RPMI8226 (cell line): Measurements from ENCODE around the gene SOSTDC1.
"Not testable (repeated sequence)": the region's sequence is repeated elsewhere in the genome, so short reads cannot be mapped to it uniquely, and the experiment has no call there.

Experiments
- DNase-seq: peaks from one replicate; pipeline ENCODE4 v3.0.0-alpha.2; 2015

SOSTDC1 gene, protein sequence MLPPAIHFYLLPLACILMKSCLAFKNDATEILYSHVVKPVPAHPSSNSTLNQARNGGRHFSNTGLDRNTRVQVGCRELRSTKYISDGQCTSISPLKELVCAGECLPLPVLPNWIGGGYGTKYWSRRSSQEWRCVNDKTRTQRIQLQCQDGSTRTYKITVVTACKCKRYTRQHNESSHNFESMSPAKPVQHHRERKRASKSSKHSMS

GRCh38 chr7:16465469-16466361 lies at the start of gene SOSTDC1:
Gene SOSTDC1 (minus strand): TSS chr7:16465738. CDS start chr7:16465668, 70 bp downstream.
- DNase-seq: no peak

DNA sequence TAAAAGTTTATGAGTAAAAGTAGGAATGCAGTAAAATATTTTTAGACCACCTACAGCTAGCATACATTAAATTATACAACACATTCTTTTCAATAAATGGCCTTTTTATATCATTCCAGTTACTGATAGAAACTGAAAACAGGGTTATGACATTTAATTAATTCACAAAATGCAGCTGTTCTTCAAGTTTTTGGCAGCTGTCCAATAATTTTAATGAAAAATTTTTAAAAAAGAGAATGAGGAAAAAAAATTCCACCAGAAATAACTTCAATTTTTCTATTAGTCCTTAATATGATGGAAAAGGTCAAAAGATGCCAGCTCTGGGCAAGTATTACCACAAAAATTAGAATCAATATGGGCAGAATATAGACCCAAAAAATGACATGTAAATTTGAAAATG lies 49.2 kb upstream of the SOSTDC1 start:
- no peak for DNase-seq

- DNase-seq: no peak
Observed at GRCh38 chr7:16514271-16514670, 48.7 kb upstream of the SOSTDC1 start.

DNA sequence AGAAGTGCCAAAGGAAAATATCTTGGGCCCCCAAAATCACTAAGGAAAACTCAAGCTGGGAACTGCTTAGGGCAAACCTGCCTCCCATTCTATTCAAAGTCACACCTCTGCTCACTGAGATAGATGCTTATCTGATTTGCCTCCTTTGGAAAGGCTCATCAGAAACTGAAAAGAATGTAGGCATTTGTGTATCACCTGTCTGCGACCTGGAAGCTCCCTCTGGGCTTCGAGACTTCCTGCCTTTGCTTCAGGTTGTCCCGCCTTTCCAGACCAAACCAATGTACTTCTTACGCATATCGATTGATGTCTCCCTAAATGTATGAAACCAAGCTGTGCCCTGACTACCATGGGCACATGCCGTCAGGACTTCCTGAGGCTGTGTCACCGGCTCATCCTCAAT lies 46.6 kb upstream of the SOSTDC1 start:
- no peak for DNase-seq

DNA sequence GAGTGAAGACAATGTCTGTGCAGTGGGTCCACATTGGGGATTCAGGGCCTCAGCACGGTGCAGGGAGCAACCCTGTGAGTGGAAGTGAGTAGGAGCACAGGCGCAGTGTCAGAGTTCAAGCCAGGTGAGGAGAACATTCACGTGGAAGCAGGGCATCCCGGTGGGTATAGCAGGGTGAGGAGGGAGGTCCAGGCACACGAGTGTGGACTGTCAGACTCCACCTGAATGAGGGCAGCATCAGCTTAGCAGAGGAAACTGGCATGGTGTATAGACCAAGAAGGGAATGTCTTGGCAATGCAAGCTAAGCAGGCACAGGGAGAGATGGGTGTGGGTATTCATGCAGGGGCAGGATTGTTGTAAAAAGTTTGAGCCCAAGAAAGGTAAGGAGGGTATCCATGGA lies 45.8 kb upstream of the SOSTDC1 start:
- no peak for DNase-seq

DNA sequence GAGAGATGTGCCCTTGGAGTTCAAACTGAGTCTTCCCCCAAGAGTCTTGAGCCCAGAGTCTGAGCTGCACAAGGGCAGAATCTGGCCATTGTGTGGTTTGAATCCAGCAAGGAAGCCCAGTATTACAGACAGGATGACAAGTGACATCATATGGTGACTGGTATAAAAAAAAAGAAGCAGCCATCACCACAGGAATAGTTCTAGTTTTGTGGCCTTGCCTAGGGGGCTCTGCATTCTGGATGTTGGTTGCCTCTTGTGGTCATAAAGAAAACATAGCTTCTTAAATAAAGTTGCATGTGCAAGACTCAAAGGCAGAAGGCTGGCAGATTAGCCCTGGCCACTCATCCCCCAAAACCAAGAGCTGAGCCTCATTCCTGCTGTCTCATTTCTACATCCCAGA lies 44.3 kb upstream of the SOSTDC1 start:
- DNase-seq: no peak

GRCh38 chr7:16506422-16506821 lies 40.9 kb upstream of the SOSTDC1 start:
- DNase-seq: not testable (repeated sequence)

DNA sequence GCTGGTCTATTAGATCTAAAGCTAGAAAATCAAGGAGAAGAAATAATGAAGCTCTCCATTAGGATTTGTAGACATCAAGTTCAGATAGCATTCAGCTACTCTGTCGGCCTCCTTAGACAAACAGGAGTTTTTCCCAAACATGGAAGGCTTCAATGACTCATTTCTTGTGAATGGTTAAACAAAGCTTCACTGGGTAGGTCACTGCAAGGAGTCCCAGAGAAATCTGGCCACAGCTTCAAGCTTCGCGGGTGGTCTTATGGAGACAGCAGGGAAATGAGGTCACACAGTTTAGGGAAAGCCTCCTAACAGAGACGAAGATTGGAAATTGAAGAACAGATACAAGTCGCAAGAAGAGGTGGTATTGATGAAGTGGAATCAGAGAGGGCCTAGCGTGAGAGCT lies 38.5 kb upstream of the SOSTDC1 start:
- DNase-seq: no peak

- DNase-seq: no peak
Observed at GRCh38 chr7:16502303-16502702, 36.8 kb upstream of the SOSTDC1 start.

- DNase-seq: no peak
Observed at GRCh38 chr7:16498122-16498521, 32.6 kb upstream of the SOSTDC1 start.

DNA sequence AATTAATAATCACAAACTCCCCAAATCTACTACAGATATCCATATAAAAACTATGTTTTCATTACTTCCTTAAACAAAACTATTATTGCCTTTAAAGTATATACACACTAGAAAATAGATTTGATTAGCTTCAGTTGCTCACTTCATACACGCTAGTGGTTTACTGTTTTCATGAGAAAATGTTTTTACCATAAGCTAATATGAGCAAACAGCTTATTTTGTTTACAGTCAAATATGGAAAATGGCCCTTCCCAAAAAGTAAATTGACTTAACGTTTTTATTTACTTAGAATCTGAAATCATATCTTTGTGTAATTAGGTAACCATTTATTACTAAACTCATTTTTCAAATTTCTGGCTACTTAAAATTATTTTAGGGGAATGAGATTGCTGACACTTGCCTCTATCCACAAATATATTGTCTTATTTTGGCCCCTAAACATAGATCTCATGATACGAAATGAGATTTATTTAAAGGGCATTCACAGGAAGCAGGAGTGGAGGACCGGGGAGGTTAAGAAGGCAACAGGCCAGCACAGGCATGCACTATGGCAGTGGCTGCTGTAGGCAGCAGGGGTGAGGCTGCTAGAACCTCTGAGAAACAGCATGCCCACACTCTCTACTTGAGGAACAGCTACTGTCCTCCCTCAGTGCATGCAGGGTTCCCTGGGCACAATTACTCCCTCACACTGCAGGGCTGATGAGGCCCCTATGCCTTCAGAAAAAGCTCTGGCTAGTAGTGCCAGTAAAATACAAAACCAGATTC lies 29.6 kb upstream of the SOSTDC1 start:
- DNase-seq: no peak

- DNase-seq: no peak
Observed at GRCh38 chr7:16494551-16494950, 29.0 kb upstream of the SOSTDC1 start.

GRCh38 chr7:16493266-16493665 lies 27.7 kb upstream of the SOSTDC1 start:
- DNase-seq: no peak

DNA sequence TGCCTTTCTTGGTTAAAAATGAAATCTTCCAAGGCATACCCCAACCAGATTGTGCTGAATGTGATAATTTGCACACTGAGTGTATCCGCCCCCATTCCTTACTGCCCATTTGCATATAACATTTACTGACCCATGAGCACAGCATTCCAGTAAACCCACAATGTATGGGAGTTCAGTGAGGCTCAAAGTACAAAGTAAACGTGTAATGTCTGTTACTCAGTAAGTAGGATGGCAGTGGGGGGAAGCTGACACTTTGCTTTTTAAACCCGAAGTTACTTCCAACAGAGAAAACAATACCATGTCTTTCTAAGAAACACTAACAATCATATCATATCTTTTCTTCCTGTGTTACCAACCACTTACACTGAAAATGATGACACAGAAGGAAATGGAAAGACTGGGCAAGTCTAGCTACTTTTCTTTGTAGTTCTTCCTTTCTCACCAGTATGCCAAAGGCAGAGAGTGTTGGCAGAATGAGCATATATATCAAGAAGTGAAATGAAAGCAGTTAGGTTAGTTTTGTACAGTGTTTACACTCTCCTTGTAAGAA lies 27.1 kb upstream of the SOSTDC1 start:
- DNase-seq: no peak

- DNase-seq: no peak
Observed at GRCh38 chr7:16491148-16491547, 25.6 kb upstream of the SOSTDC1 start.

DNA sequence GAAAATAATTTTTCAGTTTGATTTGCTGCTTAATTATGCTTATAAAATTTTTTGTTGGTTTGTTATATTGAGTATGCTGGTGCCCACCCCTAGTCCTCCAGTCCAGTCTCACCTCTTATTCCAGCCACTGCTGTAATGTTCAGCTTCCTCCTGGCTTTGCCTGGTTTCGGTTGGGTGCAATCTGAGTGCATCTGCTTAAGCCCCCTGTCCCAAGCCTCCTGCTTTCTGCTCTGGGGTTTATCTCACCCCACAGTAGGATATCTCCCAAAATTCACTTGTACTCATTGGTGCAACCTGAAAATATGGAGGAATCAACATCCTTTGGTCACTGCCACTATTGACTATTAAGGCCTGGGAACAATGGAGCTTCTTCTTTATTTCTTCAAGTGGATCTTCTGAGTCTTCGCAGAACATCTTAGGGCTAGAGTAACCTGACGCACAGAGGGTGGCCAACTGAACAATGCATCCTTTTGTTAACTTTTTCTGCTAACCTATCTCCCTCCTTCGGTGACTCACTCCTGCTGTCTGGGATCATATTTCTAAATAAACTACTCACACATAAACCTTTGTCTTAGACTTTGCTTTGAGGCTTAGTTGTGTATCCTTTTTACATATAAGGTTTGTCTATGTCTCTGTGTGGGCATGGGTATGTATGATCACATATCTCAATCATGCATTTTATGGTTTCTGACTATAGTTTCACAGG lies 19.1 kb upstream of the SOSTDC1 start:
- no peak for DNase-seq

GRCh38 chr7:16479591-16479990 lies 14.1 kb upstream of the SOSTDC1 start:
- no peak for DNase-seq

DNA sequence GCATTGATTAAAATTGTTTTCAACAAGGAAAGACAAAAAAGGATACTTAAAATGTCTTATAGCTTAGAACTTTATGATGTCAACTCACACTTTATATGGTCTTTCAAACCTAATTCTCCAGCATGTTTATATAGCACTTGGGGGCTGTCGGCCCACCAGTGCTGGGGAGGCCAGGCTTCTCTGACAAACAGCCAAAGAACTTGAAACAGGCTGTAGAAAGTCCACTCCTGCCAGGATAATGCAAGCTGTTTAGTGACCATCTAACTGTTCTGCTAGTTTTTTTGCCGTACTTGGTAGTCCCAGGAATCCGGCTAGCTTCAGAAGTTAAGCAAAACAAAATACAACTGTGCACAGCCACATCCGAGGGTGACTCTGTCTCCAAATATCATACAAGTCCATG lies 13.6 kb upstream of the SOSTDC1 start:
- no peak for DNase-seq

DNA sequence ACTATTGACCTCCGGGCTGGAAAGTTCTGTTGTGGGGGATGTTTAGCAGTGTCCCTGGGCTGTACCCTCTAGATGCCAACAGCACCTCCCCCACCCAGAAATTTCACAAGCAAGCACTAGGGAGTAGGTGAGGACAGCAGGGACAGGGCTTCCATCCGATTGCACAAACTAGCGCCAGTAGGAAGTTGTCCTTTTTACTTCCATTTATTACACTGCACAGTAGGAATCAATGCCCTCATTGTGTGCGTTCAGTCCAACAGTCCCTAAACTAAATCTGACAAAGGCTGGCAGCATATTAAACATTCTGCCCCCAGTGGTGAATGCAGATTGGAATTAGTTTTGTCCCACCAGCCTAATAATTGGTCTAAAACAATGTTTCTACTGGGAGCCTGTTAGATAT lies 6.4 kb upstream of the SOSTDC1 start:
- DNase-seq: no peak

GRCh38 chr7:16463949-16464715 lies 1.4 kb downstream of the SOSTDC1 start:
- no peak for DNase-seq

- no peak for DNase-seq
Observed at GRCh38 chr7:16463520-16463919, 2.0 kb downstream of the SOSTDC1 start.

DNA sequence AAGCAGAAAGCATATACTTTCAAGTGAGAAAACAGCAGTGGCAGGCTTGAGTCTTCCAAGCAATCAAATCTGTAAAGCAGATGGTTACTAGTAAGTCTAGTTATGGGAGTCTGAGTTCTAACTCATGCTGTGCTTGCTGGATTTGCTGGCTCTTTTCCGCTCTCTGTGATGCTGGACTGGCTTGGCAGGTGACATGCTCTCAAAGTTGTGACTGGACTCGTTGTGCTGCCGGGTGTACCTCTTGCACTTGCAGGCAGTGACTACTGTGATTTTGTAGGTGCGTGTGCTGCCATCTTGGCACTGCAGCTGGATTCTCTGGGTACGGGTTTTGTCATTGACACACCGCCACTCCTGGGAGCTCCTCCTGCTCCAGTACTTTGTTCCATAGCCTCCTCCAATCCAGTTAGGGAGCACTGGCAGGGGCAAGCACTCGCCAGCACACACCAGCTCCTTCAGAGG lies 3.1 kb downstream of the SOSTDC1 start:
- DNase-seq: no peak
